Occipital lobe (tissue), 2 donors: ENCODE measurements around the gene RELN. TPM values are rescaled to one million over a fixed set of nuclear protein-coding genes. Genes with fewer than 3 reads are reported as not detected.

Experiments
- DNase-seq: peaks from one replicate; lab custom pipeline; 2025; lab: John Stamatoyannopoulos, UW
- total RNA-seq: library from RNA; depleted of rRNA; stranded (reverse); fragments of >200 nt; gene quantifications from one replicate; pipeline ENCODE4 v1.2.3, GENCODE V29; 2014

Gene RELN
- total RNA-seq, 1 donor from 2014 or later = 34.2 TPM

- no peak for DNase-seq
Observed at GRCh38 chr7:103727982-103728610, 261.4 kb downstream of the RELN start.

DNA sequence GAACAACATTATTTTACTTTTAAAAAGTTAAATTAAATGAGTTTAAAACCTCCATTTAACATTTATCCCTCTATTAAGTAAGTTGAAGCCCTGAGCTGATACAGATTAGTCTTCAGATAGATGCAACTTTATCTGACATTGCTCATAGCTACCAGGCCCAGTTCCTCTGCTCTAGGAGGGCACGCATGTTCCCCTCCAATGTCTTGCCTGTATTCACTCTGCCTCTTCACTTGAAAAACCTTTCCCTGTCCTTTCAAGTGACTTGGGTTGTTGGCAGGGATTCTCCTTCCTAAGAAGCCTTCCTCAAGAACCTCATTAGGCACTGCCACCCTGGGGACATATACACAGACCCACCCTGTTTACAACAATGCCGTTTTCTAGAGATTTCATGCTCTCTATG lies 270.4 kb downstream of the RELN start:
- no peak for DNase-seq

DNA sequence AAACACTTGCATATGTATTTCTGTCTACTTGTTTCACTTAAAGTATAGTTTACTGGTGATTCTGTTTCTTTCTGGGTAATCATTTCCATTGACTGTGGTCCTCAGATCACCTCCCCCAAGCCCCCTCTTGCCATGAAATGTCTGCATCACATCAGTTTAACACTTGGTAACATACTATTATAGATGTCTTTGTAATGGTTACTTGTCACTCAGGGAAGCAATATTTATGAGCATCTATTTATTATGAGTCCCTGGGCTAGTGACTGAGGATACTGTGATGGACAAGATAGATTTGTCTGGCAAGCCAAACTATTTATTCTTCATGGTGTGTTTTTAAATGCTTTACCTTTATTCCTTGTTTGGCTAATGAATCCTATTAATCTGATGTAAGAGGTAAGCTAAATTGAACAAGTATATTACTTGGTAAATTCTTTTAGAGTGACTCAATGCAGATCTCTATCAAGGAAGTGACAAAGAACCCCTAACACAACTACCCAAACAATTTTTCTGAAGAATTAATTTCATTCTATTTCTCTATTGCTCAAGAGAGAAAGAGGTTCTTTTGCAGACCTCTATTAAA lies 270.9 kb downstream of the RELN start:
- DNase-seq = no peak

- DNase-seq = no peak
Observed at GRCh38 chr7:103717574-103717973, 271.9 kb downstream of the RELN start.

DNA sequence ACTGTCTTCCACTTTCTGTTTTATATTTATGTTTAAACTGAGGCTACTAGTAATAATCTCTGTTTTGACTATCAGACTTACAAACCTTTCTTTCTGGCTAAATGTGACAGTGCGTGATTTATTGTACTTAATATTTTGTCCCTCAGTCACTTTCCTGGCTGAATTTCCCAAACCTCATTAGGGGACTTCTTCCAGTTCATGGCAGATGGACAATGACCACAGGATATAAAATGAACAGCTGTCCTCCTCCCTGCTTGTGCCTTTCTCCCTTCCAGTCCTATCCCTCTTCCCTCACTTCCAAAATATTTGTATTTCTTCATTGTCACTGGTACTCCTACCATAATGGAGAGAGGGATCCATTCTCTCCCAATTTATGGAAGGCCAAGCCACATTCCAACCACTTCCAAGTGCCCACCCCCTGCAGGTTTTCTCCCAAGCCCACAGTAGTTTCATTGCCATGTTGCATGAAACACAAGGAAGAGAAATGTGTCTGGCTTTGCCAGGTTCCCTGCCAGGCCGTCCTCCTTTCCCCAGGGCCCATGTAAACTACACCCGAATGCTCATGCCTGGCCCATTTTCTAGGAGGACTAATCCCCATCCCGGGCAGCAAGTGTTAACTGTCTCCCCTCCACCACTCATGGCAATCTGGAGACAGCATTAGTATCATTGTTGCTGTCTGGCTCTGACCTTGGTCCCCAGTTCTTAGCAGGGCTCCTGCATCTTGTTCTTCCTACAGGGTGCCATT lies 273.9 kb downstream of the RELN start:
- no peak for DNase-seq

DNA sequence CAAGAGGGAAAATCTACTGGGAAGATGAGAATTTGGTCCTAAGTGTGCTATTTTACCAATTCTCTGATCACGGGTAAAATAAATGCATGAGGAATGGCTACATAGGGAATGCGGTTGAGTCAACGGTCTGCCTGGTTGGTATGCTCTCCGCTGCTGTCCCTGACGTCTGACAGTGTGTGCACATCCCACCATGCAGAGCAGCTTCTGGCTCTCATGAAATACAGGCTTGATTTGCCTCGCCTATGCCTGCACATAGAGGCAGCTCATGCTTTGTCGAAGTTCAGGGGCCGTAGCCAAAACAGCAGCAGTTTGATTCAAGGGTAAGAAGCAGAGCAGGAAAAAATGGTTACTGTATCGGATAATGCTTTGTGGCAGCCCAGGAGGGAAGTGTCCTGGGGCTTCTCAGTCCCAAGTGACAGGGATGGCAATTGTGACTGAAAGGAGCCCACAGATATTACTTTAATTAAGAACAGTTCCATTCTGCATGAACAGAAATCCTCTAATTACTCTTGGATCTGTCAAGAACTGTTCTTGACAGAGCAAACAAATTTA lies 275.0 kb downstream of the RELN start:
- DNase-seq = no peak

DNA sequence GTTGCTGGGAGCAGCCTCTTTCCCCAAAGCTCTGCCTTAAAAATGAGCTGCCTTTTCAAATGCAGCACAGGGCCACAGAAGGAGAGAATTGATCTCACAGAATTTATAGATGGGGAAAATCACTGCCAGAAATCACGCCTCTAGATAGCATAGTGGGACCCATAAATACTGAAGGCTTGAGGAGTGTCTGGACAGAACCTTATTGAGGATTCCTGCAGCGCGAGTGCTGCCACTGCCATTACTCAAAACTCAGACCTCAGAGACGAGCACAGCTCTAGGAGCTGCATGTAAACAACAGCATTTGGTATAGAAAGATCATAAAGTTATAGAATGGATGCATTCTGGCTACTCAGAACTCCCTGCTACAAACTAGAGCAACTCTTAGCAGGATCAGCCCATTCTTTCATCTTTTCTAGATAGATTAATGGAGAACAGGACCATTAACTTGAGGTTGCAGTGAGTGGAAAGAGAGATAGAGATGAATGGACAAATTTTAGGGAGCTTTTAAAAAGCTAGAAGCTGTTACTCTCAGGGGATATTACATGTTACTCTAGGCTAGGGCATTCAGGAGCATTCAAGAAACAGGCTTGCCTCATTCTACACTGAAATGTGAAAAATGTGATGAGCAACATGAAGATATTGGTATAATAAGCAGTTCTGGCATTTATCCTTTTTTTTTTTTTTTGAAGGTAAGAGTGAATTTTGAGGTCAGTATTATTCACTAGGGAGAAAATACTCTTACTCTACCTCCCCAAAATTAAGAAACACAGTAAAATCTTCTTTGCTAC lies 276.3 kb downstream of the RELN start:
- no peak for DNase-seq

DNA sequence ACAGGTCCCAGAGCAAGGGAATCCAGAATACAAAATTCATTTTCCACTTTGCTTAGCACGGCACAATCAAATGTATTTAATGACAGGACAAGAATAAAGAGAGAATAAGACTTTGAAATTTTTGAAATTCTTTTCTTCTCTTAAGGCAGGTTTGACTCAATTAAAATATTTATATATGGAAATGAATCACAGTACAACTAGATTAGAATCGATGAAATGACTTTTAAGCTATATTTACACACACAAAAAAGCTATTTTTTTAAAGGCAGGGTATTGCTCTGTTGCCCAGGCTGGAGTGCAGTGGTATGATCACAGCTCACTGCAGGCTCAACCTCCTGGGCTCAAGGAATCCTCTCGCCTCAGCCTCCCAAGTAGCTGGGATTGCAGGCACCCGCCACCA lies 278.0 kb downstream of the RELN start:
- DNase-seq = no peak

DNA sequence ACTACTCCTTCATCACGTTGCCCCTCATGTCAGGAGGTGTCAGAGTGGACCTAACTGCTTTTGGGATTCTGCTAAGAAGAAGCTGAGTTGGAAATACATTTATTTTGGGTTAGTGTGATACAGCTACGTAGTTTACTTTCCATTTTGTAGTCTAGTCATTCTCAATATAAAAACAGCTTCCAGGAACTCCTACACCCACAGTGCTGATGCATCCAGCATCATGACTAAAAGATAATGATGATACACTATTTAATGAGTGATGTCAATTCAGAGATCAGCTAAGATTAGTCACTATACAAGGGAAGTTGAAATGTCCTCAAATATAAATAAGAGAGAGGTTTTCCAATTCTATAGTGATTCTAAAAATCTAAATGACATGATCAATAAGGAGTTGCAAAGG lies 279.2 kb downstream of the RELN start:
- DNase-seq = no peak

- no peak for DNase-seq
Observed at GRCh38 chr7:103706805-103707204, 282.7 kb downstream of the RELN start.

DNA sequence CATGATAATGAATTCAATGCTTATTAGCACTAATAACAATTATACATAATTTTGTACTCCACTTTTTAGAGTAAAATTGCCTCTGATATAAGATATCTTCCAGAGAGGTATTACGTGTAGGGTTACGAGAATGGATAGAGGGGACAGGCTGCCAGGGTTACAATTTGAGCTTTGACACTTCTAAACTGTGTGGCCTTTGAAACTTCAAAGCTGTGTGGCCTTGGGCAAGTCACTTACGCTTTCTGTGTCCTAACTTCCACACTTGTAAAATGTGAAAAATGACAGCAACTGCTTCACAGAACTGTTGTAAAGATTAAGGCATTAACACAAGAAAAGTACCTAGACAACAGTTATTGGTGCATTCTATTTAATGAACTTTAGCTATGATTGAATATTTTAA lies 283.9 kb downstream of the RELN start:
- no peak for DNase-seq

DNA sequence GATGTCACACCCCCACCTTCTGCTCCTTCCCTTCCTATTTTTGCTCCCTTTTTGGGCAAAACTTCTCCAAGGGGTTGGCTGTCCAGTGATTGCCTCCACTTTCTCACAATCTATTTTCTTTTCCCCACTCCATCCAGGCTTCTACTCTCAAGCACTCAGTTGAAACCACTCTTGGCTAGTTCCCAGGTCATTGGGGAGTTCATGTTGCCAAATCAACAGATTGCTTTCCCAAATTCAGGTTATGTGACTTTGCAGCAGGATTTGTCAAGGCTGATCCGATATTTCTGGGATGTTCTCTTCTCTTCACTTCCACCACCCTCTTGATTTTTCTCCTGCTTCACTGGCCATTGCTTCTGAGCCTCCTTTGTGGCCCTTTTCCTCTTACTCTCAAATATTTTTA lies 284.8 kb downstream of the RELN start:
- DNase-seq = no peak

DNA sequence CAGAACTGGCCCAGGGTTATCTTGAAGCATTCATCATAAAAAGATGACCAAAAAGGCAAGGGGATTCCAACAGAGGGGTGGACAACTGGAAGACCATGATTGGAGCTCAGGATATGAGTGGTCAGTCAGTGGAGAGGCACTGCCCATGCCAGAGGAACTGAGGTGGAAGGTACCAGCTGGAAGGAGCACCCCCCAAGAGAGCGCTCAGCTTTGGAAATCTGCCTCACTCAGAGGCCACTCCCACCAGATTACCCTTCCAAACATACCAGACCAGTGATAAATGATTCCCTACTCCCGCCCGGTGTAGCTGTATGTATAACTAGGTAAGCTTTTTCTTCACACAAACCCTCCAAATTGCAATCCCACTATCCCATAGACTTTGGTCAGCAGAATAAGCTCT lies 286.5 kb downstream of the RELN start:
- DNase-seq = no peak

GRCh38 chr7:103702454-103702853 lies 287.0 kb downstream of the RELN start:
- DNase-seq = no peak

DNA sequence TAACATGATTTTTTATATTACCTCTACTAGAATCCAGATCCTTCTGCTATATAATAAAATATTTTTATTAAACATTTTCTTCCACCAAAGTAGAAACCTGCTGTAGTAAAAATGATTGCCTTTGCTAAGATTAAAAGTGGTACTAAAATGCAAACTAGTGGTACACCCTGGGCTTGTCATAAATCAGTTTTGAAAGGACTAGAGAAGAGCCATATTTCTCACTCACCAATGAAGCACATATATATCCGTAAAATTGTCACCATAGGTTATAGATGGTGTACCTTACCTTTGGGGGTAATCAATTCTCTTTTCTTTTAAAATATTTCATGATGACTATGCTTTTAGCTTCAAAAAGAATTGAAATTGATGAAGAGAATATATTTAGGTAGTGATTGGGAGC lies 290.4 kb downstream of the RELN start:
- DNase-seq = no peak

- no peak for DNase-seq
Observed at GRCh38 chr7:103698064-103698463, 291.4 kb downstream of the RELN start.

DNA sequence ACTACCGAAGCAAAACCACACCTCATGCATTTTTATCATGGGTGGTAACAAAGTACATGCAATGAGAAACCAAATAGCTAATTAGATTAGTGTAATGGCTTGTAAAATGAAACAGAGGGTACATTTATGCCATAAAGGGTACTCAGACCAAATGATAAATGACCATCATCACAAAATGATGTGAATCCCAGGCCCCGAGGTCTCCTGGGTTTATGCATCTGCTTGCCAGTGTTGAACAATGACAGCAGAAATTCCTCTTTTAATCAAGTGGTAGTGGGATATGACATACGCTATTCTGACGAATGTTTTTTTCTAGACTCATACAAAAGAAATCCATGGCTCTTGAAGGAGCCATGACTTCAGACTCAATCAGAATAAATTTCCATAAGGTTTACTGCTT lies 293.9 kb downstream of the RELN start:
- no peak for DNase-seq

DNA sequence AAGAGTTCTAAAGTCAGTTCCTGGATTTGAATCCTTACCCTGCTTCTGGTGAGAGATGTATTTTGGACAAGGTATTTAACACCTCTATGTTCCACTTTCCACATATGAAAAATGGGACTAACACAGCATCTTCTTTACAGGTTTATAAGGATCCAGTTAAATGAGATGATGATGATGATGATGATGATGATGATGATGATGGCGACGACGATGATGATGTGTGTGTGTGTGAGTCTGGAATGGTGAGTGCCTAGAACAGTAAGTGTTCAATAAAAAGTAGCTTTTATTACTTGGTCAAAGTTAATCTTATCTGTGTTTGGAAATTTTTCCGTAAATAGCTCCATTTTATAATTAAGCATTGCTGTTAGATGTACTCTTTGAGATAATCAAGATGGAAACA lies 295.2 kb downstream of the RELN start:
- DNase-seq = no peak

DNA sequence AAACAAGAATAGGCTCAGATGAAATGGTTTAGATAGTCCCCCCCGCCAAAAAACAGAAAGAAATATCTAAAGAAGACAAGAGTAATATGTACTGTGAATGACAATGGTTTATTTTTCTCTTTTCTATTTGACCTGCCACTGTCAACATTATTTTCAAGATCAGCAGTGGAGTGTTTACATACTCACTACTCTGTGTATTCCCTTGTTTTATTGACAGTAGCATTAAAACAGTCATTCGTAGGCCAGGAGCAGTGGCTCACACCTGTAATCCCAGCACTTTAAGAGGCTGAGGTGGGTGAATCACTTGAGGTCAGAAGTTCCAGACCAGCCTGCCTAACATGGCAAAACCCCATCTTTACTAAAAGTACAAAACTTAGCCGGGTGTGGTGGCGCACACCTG lies 298.2 kb downstream of the RELN start:
- no peak for DNase-seq

GRCh38 chr7:103690242-103690974 lies 299.1 kb downstream of the RELN start:
- DNase-seq = no peak

- DNase-seq = no peak
Observed at GRCh38 chr7:103689255-103689654, 300.2 kb downstream of the RELN start.
